Suppressor macrophage treated with lipopolysaccharide for 1 hour (primary cell): ENCODE measurements around the gene PCYT1A.
A peak's percentile ranks its signal among the peaks of the same experiment; 100 is the strongest.
"Not testable (repeated sequence)": the region's sequence is repeated elsewhere in the genome, so short reads cannot be mapped to it uniquely, and the experiment has no call there.

ENCODE experiments used
- DNase-seq, 3 donors: peaks; one replicate each; pipeline ENCODE4 v3.0.0-alpha.2; 2020 to 2022

Gene PCYT1A

DNA sequence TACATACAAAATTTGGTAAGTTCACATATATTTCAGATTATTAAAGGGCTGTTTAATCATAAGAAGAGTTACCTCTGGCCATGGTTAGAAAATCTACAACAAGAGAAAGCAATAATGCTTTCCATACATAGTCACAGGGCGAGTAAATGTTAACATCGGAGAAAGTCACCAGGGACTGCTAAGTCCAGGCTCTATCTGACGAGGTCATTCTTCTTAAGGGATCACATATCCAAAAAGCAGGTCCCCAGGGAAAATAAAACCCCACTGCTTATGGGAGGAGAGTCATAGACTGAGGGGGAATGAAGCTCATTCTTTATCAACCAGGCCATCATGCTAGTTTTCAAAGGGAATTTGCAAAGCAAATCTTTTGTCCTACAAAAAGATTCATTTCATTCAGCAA, 3.1 kb downstream of the PCYT1A start:
- no peak for DNase-seq

DNA sequence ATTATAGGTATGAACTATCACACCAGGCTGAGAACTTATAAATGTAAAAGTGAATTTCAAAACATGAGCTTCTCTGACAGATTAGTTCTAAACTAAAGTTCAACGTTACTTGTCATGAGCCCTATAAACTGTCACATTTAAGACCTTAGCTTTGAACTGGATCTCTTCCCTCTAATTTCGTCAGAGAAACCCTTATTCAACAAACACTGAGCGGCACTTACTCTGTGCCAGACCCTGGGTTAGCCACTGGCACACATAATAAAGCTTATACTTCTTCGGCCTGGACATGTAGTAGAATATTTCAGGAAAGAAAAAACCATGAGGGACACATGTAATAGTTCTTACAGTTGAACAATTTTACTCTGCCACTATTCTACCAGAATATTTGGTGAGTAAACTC, 5.6 kb downstream of the PCYT1A start:
- no peak for DNase-seq

DNA sequence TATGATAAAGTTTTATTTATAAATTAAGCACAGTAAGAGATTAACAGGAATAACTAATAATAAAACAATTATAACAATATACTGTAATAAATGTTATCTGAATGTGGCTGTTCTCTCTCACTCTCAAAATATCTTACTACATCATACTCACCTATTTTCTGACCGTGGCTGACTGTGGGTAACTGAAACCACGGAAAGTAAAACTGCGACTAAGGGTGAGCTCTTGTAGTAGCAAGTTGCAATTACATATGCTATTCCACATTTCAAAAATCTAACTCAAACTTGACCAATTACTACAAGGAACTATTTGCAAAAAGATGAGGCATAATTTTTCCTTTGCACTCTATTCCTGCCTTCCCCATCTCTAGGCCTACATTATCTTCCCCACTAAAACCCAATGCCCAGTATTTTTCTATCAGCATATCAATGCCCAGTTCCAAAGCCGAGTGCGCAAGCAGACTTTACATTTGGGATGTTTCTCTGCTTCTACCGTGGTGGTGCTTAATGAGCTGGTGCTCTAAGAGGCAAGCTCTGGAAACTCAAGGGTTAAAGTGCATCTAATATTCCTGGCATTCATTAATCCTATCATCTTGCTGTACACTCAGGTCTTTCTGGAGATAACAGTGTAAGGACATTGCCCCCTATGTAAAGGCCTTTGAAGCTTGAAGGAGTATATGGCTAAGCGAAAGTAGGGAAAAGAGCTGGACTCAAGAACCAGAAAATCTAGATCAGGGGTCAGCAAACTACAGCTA, 6.7 kb downstream of the PCYT1A start:
- DNase-seq, result no peak

DNA sequence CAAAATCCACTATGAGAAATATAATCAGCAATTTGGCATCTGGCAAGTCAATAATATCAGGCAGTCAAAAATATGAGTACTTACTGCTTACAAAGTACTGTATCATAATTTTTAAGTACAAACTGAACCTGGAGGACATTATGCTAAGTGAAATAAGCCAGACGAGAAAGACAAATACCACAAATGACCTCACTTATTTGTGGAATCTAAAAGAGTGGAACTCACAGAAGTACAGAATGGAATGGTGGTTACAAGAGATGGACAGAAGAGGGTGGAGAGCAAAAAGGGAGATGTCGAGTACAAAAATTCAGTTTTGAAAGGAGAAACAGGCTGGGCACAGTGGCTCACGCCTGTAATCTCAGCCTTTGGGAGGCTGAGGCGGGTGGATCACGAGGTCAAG, 12.4 kb downstream of the PCYT1A start:
- no peak for DNase-seq

DNA sequence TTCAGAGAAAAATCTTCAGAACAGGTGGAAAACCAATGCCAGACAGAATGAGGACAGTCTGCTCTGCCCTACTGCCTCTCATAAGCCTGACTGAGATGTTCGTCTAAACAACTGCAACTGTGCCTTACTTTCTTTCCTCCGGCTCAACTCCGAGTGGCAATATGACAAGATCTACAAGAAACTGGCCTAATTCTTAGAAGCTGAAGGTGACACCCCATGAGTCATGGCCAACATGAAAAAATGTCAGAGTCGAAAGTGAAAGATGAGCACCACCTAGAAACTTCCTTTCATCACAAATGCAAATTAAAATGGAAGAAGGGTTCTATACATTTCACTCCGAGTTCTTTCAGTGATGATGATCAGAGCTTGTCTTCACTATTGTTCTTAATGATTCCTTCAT, 12.9 kb downstream of the PCYT1A start:
- peak; percentile 20 to 43 (median 35) for DNase-seq

DNA sequence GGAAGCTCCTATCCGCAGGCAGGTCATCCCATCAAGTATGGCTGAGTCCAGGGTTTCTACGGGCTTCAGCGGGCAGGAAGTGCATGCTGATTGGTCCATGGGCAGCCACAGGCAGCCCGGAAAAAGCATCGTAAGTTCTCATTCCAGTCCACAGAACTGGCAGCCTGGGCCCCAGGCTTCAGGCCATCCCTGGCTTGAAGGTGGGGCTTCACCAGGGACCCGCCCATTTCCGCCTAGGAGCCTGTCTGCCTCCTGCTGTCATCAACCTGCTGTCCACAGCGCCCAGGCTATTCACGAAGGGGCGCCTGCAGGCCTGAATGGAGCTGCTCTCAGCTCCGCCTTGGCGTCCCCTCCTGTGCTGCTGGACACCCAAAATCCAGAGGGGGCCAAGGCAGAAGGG, 13.9 kb downstream of the PCYT1A start:
- no peak for DNase-seq

DNA sequence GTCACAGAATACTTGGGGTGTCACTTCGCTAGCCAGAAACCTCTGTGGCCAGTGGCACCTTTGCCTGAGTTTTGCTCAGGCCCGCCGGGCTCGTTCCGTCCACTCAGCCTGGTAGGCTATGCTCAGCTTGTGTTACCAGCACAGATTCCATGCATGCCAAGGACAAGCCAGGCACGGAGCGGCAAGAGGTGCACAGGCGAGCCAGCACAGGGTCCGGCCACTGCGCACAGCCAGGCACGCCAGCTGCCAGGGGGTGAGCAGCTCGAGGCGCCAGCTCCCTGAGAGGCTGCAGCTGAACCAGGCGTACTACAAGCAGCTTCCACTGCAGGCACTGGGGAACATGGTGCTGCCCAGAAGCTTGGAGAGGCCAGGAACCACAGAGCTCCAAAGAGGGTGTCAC, 14.7 kb downstream of the PCYT1A start:
- no peak for DNase-seq

DNA sequence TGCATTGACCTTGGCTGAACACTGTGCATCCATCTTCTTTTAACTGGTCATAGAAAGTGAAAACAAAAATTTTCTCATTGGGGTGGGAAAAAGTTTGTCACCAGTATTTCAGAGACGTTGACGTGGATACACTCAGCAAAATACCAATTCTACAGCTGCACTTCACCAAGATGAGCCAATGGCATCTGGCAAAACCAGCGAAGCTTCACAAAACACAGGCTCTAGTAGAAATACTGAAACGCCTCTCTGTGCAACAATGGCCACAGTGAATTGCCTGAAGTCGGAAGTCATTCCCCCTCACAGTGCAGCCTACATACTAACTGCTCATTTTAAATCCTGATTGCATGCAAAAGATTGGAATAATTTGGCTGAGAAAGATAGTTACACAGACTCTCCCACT, 17.0 kb downstream of the PCYT1A start:
- DNase-seq, result no peak

DNA sequence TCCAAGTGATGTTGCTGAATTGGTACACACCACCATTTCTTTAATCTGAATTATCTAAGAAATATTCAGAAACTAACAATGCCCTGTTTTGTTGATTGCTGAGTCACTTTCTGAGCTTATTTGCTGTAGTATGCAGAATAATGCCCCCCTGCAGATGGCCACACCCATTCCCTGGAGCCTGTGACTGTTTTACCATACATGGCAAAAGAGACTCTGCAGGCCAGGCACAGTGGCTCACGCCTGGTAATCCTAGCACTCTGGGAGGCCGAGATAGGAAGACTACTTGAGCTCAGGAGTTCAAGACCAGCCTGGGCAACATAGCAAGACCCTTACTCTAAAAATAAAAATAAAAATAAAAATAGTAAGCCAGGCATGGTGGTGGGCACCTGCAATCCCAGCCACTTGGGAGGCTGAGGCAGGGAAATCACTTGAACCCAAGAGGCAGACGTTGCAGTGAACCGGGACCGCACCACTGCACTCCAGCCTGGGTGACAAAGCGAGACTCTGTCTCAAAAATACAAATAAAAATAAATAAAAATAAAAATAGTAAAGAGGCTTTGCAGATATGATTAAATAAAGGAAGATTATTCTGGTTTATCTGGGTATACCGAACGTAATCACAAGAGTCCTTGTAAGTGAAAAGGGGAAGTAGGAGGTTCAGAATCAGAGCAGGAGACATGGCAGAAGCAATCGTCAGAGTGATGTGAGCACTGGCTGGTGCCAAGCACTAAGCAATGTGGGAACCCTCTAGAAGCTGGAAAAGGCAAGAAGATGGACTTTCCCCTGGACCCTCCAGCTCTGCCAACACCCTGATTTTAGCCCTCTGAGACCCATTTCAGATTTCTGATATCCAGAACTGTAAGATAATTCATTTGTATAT, 19.0 kb downstream of the PCYT1A start:
- DNase-seq, result peak; percentile 59 to 69 (median 62)

DNA sequence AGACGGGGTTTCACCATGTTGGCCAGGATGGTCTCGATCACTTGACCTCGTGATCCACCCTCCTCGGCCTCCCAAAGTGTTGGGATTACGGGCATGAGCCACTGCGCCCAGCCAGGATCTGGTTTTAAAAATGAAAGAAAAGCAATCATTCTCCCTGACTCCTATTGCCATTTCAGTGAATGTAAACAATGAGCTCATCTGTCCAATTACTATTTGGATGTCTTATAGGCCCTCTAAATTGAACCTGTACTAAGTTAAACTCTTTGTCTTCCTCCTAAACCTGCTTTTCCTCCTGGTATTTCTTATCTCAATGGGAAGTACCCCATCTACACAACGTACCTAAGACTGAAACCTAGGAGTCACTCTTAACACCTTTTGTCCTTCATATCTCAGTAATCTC, 23.7 kb downstream of the PCYT1A start:
- no peak for DNase-seq

DNA sequence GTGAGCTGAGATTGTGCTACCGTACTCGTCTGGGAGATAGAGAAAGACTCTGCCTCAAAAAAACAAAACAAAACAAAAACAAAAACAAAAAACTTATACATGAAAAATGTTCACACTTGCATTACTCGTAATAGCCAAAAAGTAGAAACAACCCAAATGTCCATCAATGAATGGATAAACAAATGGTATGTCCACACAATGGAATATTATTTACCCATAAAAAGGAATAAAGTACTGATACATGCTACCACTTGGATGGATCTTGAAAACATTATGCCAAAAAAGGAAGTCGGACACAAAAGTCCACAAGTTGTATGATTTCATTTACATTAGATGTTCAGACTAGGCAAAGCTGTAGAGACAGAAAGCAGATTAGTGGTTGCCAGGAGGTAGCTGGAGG, 26.7 kb downstream of the PCYT1A start:
- DNase-seq, result no peak

DNA sequence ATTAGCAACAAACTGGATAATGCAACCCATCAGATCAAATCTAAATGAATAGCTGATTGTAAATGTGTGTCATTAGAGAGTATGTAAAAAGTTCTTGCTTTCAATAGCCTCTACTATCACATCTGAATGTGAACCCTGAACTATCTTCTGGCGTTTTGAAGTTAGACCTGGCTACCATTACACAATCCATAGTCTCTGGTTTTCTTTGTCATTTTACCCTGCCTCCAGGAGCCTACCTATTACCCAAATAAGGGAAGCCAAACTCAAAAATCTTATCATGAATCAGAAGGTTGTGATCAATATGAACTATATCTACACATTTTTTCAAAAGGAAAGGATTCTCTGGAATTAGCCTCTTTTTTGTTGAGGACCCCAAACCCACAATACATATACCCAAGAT, 31.8 kb downstream of the PCYT1A start:
- peak in 1 of 3 donors; percentile 5 for DNase-seq

DNA sequence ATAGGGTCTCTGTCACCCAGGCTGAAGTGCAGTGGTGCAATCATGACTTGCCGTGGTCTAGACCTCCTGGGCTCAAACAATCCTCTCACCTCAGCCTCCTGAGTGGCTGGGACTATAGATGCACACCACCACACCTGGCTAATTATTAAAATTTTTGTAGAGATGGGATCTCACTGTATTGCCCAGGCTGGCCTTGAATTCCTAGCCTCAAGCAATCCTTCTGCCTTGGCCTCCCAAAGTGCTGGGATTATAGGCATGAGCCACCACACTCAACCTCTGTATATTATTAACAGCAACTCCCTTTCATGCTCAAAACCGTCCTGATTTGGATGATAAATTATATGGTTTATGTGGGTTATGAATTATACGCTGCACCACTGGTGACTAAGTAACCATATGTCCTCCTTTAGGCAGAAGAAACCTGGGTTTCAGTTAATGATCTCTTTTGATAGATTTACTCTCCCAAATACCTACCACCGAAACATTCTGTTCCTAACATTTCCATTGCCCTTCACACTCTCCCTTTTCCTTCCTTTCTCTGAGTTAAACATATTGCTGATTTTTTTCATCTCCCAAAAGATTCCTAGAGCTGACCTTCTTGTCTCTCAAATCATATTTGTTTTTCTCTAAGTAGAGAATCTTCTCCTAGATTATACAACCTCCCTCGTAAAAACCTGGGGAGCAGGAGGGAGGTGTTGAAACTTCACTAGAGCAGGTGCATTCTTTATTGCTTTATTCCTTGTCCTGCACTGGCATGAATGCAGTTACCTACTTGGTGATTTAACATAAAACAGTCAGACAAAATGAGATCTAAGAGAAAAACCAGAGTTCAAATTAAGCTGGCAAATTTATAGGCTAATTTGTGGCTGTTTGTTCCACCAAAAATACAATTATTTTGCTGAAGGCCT, 32.9 kb downstream of the PCYT1A start:
- peak in 1 of 3 donors; percentile 17 for DNase-seq

DNA sequence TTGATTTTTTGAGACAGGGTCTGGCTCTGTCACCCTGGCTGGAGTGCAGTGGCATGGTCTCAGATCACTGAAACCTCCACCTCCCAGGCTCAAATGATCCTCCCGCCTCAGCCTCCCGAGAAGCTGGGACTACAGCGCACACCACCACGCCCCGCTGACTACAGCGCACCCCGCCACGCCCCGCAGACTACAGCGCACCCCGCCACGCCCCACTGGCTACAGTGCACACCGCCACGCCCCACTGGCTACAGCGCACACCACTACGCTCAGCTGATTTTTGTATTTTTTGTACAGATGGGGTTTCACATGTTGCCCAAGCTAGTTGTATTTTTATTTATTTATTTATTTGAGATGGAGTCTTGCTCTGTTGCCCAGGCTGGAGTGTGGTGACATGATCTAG, 35.6 kb downstream of the PCYT1A start:
- no peak for DNase-seq

DNA sequence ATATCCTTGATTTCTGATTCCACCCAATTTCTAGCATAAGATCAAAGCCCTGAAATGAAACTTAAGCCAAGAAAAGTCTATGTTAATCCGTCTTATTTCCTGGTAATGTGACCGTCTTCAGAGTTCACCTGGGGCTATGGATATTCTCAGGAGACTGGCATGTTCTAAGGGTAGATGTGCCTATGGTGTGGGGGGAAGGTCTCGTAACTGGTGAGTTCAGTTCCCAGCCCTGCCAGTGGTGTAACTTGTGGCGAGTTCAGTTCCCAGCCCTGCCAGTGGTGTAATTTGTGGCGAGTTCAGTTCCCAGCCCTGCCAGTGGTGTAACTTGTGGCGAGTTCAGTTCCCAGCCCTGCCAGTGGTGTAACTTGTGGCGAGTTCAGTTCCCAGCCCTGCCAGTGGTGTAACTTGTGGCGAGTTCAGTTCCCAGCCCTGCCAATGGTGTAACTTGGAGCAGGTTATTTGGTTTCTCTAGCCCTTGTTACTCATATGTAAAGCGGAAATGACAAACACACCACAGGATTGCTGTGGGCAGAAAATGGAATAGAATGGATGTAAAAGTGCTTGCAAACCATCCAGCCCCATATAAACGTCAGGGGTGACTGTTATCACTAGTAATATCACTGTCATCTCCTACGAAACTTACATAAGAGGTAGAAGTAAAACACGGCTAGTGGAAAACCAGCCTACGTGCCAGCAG, 40.8 kb downstream of the PCYT1A start:
- peak; percentile 17 to 55 (median 25) for DNase-seq

DNA sequence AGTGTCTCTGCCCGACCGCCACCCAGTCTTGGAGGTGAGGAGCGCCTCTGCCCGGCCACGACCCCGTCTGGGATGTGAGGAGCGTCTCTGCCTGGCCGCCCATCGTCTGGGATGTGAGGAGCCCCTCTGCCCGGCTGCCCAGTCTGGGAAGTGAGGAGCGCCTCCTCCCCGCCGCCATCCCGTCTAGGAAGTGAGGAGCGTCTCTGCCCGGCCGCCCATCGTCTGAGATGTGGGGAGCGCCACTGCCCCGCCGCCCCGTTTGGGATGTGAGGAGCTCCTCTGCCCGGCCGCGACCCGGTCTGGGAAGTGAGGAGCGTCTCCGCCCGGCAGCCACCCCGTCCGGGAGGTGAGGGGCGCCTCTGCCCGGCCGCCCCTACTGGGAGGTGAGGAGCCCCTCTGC, 43.4 kb downstream of the PCYT1A start:
- DNase-seq, result not testable (repeated sequence)

DNA sequence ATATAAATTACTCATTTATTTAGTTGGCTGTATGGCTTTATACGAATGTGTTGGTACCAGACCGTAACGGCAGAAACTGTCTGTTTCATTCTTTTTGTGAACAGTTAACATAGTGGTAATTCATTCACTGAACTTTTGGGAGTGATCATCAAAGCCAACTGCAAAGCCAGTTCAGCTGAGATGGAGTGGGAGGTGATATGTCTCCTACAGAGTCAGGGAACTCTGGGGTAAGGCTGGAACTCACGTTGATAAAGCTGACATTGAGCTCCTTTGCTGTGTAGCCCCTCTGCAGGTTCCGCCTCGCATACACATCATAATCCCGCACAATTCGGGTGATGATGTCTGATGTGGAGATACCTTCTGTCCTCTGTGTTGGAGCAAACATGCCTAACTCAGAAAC, 45.8 kb downstream of the PCYT1A start:
- no peak for DNase-seq

DNA sequence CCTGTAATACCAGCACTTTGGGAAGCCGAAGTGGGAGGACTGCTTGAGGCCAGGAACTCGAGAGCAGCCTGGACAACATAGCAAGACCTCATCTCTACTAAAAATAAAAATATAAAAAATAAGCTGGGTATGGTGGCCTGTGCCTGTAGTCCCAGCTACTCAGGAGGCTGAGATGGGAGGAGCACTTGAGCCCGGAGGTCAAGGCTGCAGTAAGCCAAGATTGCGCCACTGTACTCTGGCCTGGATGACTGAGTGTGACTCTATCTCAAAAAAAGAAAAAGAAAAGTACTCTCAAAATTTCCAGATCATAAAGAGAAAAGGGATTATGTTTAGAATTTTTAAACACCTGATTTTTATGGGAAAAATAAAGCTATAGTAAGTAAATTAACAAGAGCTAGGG, 47.1 kb downstream of the PCYT1A start:
- peak in 1 of 3 donors; percentile 17 for DNase-seq

DNA sequence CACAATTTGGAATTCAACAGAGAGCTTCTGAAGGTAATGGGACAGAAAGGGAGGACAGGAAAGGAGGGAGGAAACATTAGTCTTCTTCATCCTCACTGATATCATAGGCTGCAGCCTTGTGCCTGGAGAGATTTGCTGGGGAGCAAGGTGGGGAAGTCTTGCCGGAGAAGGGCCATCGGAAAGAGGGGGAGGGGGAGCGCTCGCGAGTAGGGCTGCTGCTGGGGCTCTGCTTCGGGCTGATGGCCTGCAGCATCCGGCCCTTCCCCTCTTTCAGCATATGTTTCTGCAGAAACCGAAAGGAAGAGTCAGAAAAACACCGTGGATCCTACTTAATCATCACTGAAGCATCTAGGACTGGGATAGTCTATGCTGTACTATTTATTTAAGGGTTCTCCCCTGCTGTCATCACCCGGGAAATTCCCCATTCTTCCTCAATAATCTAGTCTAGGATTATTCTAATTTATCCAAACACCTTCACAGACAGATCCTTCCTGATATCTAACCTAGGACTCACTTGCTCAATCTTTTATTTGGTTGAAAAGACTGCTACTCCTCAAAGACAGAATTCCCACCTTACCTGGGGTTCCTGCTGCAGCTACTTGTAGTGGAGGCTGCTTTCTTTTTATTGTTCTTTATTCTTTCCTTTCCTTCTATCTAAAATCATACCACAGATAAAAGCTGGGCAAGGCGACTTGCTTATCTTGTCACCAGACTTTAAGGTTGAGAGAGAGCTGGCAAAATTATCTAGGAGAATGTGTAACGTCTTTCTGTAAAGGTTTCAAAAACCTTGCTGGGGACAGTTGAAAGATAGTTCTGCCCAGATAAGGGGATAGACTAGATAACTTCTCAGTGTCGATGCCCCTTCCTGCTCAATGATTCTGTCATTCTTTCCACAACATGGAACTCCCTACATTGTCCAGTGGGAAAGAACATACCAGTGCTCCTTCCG, 48.6 kb downstream of the PCYT1A start:
- peak; percentile 42 to 72 (median 62) for DNase-seq

DNA sequence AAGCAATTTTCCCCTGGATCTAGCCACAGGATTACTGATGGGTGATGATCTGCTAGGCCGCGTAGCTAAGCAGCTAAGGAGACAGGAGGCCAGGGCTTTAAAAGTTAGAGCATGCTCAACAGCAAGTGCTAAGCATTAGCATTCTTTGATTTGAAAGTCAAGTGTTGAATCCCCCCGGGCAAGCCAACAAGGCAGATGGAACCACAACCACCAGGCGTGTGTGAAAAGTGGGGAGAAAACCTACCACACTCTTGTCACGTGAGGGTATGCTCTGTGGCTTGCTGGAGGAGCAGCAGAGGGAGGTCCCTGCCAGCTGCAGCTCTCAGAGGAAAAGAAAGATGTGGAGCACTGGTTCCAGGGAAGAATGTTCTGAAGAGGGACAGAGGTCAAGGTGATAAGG, 50.3 kb downstream of the PCYT1A start:
- peak in 1 of 3 donors; percentile 6 for DNase-seq

DNA sequence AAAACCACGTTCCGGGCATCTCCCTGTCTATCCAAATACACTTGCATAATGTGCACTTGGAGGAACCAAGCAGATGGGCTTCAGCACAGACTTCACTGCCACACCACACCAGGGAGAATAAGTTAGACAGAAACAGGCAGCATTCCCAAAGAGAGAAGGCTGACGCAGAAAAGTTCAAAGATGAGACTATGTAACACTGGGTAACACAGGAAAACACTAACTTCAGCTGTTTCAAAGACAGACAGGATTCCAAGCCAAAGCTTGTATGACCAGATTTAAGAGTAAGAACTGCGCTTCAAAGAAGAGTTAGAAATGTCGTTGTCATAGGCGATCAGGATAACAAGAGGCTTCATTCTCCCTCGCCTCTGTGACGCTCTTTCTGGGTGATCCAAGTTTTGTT, 51.3 kb downstream of the PCYT1A start:
- peak in 1 of 3 donors; percentile 16 for DNase-seq
